NCI-H526 treated with DMSO at 0.1 percent for 48 hours (cell line): ENCODE results near the gene PPM1L.

ENCODE experiments used
- DNase-seq: peaks from one replicate; lab custom pipeline; 2025; lab: John Stamatoyannopoulos, UW

Gene PPM1L

GRCh38 chr3:160856450-160856849, 100.4 kb downstream of the PPM1L start:
- no peak for DNase-seq

GRCh38 chr3:160857476-160858119, 101.6 kb downstream of the PPM1L start:
- no peak for DNase-seq

GRCh38 chr3:160860346-160860745, 104.3 kb downstream of the PPM1L start:
- DNase-seq = no peak

GRCh38 chr3:160869825-160870224, 113.8 kb downstream of the PPM1L start:
- DNase-seq = peak; percentile 87

GRCh38 chr3:160870327-160870726, 114.3 kb downstream of the PPM1L start:
- DNase-seq = peak; percentile 38

GRCh38 chr3:160874736-160875135, 118.7 kb downstream of the PPM1L start:
- DNase-seq = peak; percentile 86

- DNase-seq = peak; percentile 71
Measured at GRCh38 chr3:160876643-160877042, 120.6 kb downstream of the PPM1L start.

GRCh38 chr3:160879859-160880258, 123.8 kb downstream of the PPM1L start:
- DNase-seq = no peak

GRCh38 chr3:160883373-160883772, 127.3 kb downstream of the PPM1L start:
- no peak for DNase-seq

GRCh38 chr3:160885791-160886286, 129.8 kb downstream of the PPM1L start:
- peak; percentile 9 for DNase-seq

GRCh38 chr3:160886421-160886820, 130.4 kb downstream of the PPM1L start:
- no peak for DNase-seq

GRCh38 chr3:160893207-160893606, 137.2 kb downstream of the PPM1L start:
- no peak for DNase-seq

- DNase-seq = no peak
Measured at GRCh38 chr3:160904691-160905090, 148.7 kb downstream of the PPM1L start.

- DNase-seq = no peak
Measured at GRCh38 chr3:160906646-160907045, 150.6 kb downstream of the PPM1L start.

- no peak for DNase-seq
Measured at GRCh38 chr3:160909917-160910316, 153.9 kb downstream of the PPM1L start.

- DNase-seq = no peak
Measured at GRCh38 chr3:160911411-160911810, 155.4 kb downstream of the PPM1L start.

GRCh38 chr3:160916472-160916871, 160.4 kb downstream of the PPM1L start:
- no peak for DNase-seq

- DNase-seq = no peak
Measured at GRCh38 chr3:160919942-160920341, 163.9 kb downstream of the PPM1L start.

GRCh38 chr3:160921020-160921635, 165.1 kb downstream of the PPM1L start:
- DNase-seq = peak; percentile 23

- no peak for DNase-seq
Measured at GRCh38 chr3:160924776-160925175, 168.7 kb downstream of the PPM1L start.

GRCh38 chr3:160927620-160928019, 171.6 kb downstream of the PPM1L start:
- no peak for DNase-seq

- no peak for DNase-seq
Measured at GRCh38 chr3:160928183-160928726, 172.2 kb downstream of the PPM1L start.

GRCh38 chr3:160929595-160929994, 173.6 kb downstream of the PPM1L start:
- DNase-seq = no peak
